ENCODE results near the gene CPNE5. TPM values are rescaled to one million over a fixed set of nuclear protein-coding genes. Genes with fewer than 3 reads are reported as not detected.

CPNE5 gene
- total and polyA plus RNA-seq, 9 of the 15 experiments (the other 6 are each of a cell fraction or from before 2014, with no cell fraction given) = 0.14 to 1.0 (median 0.46) TPM; not detected in 2

DNA sequence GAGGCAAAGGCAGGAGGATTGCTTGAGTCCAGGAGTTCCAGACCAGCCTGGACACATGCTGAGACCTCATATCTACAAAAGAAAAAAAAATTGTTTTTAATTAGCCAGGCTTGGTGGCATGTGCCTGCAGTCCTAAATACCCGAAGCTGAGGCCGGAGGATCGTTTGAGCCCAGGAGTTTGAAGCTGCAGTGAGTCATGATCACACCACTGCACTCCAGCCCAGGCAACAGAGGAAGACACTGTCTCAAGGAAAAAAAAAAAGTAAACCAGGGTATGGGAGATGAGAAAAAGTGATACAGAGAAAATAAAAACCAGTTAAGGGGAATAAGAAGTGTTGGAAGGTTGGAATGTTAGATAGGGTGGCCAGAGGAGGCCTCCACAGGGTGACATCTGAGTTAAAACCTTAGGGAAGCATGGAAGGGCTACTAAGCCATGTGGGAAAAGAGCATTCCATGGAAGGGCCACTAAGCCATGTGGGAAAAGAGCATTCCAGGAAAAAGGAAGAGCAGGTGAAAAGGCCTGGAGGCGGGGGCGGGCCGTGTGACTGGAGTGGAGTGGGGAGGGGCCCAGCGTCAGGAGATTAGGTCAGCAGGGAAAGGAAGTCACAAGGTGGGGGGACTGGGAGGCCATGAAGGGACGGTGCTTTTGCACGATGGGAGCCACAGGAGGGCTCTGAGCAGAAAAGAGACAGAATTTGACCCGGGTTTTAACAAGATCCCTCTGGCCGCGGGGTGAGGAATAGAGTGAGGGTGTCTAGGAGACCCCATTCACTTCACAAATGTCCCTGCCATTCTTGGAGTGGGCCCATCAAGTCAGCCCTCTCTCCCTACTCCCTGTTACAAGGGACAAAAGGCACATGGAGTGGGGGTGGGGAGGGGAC is 18.3 kb downstream of the CPNE5 start (continued):
- TF ChIP-seq, protein P1, sequence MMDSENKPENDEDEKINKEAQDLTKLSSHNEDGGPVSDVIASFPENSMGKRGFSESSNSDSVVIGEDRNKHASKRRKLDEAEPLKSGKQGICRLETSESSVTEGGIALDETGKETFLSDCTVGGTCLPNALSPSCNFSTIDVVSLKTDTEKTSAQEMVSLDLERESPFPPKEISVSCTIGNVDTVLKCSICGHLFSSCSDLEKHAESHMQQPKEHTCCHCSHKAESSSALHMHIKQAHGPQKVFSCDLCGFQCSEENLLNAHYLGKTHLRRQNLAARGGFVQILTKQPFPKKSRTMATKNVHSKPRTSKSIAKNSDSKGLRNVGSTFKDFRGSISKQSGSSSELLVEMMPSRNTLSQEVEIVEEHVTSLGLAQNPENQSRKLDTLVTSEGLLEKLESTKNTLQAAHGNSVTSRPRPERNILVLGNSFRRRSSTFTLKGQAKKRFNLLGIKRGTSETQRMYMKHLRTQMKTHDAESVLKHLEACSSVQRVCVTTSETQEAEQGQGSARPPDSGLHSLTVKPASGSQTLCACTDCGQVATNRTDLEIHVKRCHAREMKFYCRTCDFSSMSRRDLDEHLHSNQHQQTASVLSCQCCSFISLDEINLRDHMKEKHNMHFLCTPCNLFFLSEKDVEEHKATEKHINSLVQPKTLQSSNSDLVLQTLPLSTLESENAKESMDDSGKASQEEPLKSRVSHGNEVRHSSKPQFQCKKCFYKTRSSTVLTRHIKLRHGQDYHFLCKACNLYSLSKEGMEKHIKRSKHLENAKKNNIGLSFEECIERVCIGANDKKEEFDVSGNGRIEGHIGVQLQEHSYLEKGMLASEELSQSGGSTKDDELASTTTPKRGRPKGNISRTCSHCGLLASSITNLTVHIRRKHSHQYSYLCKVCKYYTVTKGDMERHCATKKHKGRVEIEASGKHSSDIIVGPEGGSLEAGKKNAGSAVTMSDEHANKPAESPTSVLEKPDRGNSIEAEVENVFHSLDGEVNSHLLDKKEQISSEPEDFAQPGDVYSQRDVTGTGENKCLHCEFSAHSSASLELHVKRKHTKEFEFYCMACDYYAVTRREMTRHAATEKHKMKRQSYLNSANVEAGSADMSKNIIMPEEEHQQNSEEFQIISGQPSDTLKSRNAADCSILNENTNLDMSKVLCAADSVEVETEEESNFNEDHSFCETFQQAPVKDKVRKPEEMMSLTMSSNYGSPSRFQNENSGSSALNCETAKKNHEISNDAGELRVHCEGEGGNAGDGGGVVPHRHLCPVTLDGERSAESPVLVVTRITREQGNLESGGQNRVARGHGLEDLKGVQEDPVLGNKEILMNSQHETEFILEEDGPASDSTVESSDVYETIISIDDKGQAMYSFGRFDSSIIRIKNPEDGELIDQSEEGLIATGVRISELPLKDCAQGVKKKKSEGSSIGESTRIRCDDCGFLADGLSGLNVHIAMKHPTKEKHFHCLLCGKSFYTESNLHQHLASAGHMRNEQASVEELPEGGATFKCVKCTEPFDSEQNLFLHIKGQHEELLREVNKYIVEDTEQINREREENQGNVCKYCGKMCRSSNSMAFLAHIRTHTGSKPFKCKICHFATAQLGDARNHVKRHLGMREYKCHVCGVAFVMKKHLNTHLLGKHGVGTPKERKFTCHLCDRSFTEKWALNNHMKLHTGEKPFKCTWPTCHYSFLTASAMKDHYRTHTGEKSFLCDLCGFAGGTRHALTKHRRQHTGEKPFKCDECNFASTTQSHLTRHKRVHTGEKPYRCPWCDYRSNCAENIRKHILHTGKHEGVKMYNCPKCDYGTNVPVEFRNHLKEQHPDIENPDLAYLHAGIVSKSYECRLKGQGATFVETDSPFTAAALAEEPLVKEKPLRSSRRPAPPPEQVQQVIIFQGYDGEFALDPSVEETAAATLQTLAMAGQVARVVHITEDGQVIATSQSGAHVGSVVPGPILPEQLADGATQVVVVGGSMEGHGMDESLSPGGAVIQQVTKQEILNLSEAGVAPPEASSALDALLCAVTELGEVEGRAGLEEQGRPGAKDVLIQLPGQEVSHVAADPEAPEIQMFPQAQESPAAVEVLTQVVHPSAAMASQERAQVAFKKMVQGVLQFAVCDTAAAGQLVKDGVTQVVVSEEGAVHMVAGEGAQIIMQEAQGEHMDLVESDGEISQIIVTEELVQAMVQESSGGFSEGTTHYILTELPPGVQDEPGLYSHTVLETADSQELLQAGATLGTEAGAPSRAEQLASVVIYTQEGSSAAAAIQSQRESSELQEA (IDR thresholded peaks at IDR 0.05; ENCODE audit: low read depth) = no peak
- TF ChIP-seq HDAC6 (IDR thresholded peaks at IDR 0.05; ENCODE audit: low read depth, low read length) = no peak
- 0 out of 2 replicates have a peak, but pooled peaks have one; percentile 59 for TF ChIP-seq HIVEP1 (CRISPR knock-in tag; IDR thresholded peaks at IDR 0.05)
- TF ChIP-seq PREB (CRISPR knock-in tag; IDR thresholded peaks at IDR 0.05) = no peak
- no peak for TF ChIP-seq RAD21 (CRISPR knock-in tag; conservative IDR thresholded peaks at IDR 0.05 in 1 of 2, IDR thresholded peaks at IDR 0.05 in 1 of 2)
- TF ChIP-seq STAG1 (CRISPR knock-in tag; IDR thresholded peaks at IDR 0.05; ENCODE audit: borderline replicate concordance) = no peak
- no peak for TF ChIP-seq HCFC1 (IDR thresholded peaks at IDR 0.05; ENCODE audit: low read depth, low read length)
- no peak for TF ChIP-seq POLR3G (IDR thresholded peaks at IDR 0.05; ENCODE audit: extremely low read depth, insufficient read length, insufficient replicate concordance)
- 0 out of 2 replicates have a peak, but pooled peaks have one; percentile 18 for TF ChIP-seq HDGF (IDR thresholded peaks at IDR 0.05)
- TF ChIP-seq CEBPB (tag; IDR thresholded peaks at IDR 0.05) = no peak
- peak; percentile 29; the same call in 1 of the 2 replicates for TF ChIP-seq MEF2D (tag; conservative IDR thresholded peaks at IDR 0.05; ENCODE audit: low read depth)
- TF ChIP-seq SMAD1 (IDR thresholded peaks at IDR 0.05; ENCODE audit: low read depth, low read length, partially characterized antibody) = no peak
- no peak for TF ChIP-seq ZNF778 (CRISPR knock-in tag; IDR thresholded peaks at IDR 0.05)
- no peak for TF ChIP-seq ZNF124 (CRISPR knock-in tag; IDR thresholded peaks at IDR 0.05)
- peak; percentile 93 for TF ChIP-seq DPF2 (IDR thresholded peaks at IDR 0.05)
- no peak for TF ChIP-seq FOXP1 (CRISPR knock-in tag; IDR thresholded peaks at IDR 0.05)
- peak; percentile 86 for TF ChIP-seq ARID1B (IDR thresholded peaks at IDR 0.05)
- no peak for TF ChIP-seq TGIF2 (CRISPR knock-in tag; IDR thresholded peaks at IDR 0.05)
